Measurements from ENCODE around the gene LPIN1.

GRCh38 chr2:11822746-11823451 lies 76.5 kb downstream of the LPIN1 start:
- TF ChIP-seq CTCF (IDR thresholded peaks at IDR 0.05): no peak
- TF ChIP-seq POLR2A (IDR thresholded peaks at IDR 0.05; ENCODE audit: low read length): no peak
- no peak for TF ChIP-seq RCOR1 (IDR thresholded peaks at IDR 0.05; ENCODE audit: low read depth, low read length)
- no peak for TF ChIP-seq RAD21 (conservative IDR thresholded peaks at IDR 0.05 in 1 of 2, IDR thresholded peaks at IDR 0.05 in 1 of 2)
- no peak for TF ChIP-seq CEBPB (IDR thresholded peaks at IDR 0.05)
- no peak for TF ChIP-seq EP300 (IDR thresholded peaks at IDR 0.05)
- no peak for TF ChIP-seq FOSB (CRISPR knock-in tag; IDR thresholded peaks at IDR 0.05)
- no peak for TF ChIP-seq MYC (IDR thresholded peaks at IDR 0.05; ENCODE audit: borderline replicate concordance, low read length)
- TF ChIP-seq JUN (IDR thresholded peaks at IDR 0.05): no peak
- no peak for TF ChIP-seq CBX8 (IDR thresholded peaks at IDR 0.05)
- no peak for TF ChIP-seq CBX2 (IDR thresholded peaks at IDR 0.05; ENCODE audit: borderline replicate concordance, low read depth)

Data from A549 (cell line).